ENCODE results near the gene TOR3A. TPM values are rescaled to one million over a fixed set of nuclear protein-coding genes. Genes with fewer than 3 reads are reported as not detected.

Gene TOR3A
- total RNA-seq, 1 donor from 2014 or later: 25.1 TPM

DNA sequence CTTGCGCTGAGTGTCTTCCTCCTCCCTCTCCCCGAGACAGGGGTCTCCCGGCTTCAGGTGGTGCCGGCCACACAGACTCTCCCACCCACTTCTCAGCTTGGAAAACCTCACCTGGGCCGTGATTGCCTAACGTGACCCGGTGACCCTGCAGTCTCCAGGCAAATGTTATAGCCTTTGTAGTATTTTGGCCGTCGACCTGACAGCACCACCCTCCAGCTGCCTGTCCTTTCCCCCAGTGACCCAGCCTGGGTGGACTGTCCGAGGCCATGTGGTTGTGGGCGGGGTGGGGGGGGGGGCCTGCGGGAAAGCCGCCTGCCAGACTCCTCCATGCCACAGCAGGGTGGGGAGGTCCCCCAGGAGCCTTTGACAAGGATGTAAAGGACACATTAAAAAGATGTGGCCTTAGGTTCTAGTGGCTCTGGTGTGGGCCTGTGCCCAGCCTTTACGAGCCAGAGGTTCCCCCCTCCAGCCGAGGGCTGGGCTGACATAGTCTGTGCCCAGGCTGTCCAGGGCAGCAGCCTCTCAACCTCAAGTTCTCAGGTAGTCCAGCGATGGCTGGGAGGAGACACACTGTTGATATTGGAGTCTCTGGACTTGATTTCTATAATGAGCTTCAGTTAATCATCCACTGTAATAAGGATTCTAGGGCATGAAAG, 8.1 kb downstream of the TOR3A start:
- H3K36me3 Mint-ChIP-seq (ENCODE audit: low read depth): peaks cover 10% of the 10 kb centered on the region
- TF ChIP-seq, protein P1, sequence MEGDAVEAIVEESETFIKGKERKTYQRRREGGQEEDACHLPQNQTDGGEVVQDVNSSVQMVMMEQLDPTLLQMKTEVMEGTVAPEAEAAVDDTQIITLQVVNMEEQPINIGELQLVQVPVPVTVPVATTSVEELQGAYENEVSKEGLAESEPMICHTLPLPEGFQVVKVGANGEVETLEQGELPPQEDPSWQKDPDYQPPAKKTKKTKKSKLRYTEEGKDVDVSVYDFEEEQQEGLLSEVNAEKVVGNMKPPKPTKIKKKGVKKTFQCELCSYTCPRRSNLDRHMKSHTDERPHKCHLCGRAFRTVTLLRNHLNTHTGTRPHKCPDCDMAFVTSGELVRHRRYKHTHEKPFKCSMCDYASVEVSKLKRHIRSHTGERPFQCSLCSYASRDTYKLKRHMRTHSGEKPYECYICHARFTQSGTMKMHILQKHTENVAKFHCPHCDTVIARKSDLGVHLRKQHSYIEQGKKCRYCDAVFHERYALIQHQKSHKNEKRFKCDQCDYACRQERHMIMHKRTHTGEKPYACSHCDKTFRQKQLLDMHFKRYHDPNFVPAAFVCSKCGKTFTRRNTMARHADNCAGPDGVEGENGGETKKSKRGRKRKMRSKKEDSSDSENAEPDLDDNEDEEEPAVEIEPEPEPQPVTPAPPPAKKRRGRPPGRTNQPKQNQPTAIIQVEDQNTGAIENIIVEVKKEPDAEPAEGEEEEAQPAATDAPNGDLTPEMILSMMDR (conservative IDR thresholded peaks at IDR 0.05): no peak
- no peak overlapping the region for H3K4me3 Mint-ChIP-seq

GRCh38 chr1:179090522-179090921, 8.7 kb downstream of the TOR3A start:
- TF ChIP-seq, protein P1 (conservative IDR thresholded peaks at IDR 0.05): no peak
- H3K27ac Mint-ChIP-seq (ENCODE audit: unreplicated experiment): no peak overlapping the region
- no peak overlapping the region for H3K4me3 Mint-ChIP-seq
- peaks cover 11% of the 10 kb centered on the region for H3K36me3 Mint-ChIP-seq (ENCODE audit: low read depth)
- no peaks in the 10 kb centered on the region for H3K4me1 Mint-ChIP-seq
- no peaks in the 10 kb centered on the region for H3K27me3 Mint-ChIP-seq (ENCODE audit: low read depth)
- no peaks in the 10 kb centered on the region for H3K9me3 Mint-ChIP-seq
- DNase-seq (ENCODE audit: low read depth, low spot score): no peak

More for the DNA sequence above, 8.1 kb downstream of the TOR3A start:
- H3K27ac Mint-ChIP-seq (ENCODE audit: unreplicated experiment): no peak overlapping the region
- no peaks in the 10 kb centered on the region for H3K4me1 Mint-ChIP-seq
- H3K9me3 Mint-ChIP-seq: no peaks in the 10 kb centered on the region
- no peaks in the 10 kb centered on the region for H3K27me3 Mint-ChIP-seq (ENCODE audit: low read depth)
- DNase-seq (ENCODE audit: low read depth, low spot score): no peak

DNA sequence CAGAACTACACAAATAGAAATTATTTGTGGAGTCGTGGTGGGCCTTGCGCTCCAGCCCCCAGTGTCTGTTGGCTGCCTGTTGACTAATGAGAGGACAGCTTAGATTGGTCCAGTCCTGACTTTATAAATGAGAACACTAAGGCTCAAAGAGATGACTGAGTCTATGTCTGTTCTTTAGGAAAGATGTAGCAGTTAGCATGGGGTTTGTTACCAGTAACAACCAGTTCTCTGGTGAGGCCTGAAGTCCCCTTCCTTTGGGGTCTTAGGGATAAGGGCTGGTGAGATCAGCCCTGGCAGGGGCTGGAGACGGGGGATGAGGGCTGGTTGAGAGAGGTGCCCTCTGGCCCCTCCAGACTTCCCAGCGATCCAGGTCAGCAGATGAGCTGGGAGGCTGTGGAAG, 9.1 kb downstream of the TOR3A start:
- no peak overlapping the region for H3K4me3 Mint-ChIP-seq
- no peaks in the 10 kb centered on the region for H3K9me3 Mint-ChIP-seq
- no peaks in the 10 kb centered on the region for H3K4me1 Mint-ChIP-seq
- TF ChIP-seq, protein P1 (conservative IDR thresholded peaks at IDR 0.05): no peak
- H3K27ac Mint-ChIP-seq (ENCODE audit: unreplicated experiment): no peak overlapping the region
- no peak for DNase-seq (ENCODE audit: low read depth, low spot score)
- peaks cover 15% of the 10 kb centered on the region for H3K36me3 Mint-ChIP-seq (ENCODE audit: low read depth)
- no peaks in the 10 kb centered on the region for H3K27me3 Mint-ChIP-seq (ENCODE audit: low read depth)

- Mint-ChIP-seq H3K27ac (ENCODE audit: unreplicated experiment) (no peak overlapping the region), H3K9me3 (no peaks in the 10 kb centered on the region), H3K36me3 (ENCODE audit: low read depth) (peaks cover 17% of the 10 kb centered on the region), H3K4me1 (no peaks in the 10 kb centered on the region), H3K27me3 (ENCODE audit: low read depth) (no peaks in the 10 kb centered on the region), H3K4me3 (no peak overlapping the region)
- TF ChIP-seq, protein P1 (conservative IDR thresholded peaks at IDR 0.05): no peak
- DNase-seq (ENCODE audit: low read depth, low spot score): no peak
These were observed 9.9 kb downstream of the TOR3A start for GRCh38 chr1:179091691-179092165.

DNA sequence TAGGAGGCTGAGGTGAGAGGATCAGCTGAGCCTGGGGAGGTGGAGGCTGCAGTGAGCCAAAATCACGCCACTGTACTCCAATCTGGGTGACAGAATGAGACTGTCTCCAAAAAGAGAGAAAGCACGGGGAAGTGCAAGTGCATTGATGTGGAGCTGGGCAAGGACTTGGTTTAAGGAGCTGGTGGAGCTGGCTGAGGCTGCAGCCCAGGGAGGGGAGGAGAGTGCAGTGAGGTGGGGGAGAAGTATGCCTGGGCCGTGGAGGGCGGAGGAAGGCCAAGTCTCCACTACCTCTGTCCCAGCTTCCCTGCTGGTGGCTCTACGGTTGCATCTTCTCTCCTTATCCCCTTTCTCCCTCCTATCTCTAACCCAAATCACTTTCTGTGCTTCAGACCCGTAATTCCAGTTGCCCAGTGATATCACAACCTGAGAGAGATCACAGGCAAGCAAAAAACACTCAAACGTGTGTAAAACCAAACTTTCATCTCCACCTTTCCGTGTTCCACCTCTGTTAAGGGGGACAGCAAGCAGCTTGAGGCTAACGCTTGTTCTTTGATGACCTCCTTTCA, 11.1 kb downstream of the TOR3A start:
- Mint-ChIP-seq H3K27me3 (ENCODE audit: low read depth) (no peaks in the 10 kb centered on the region), H3K4me3 (no peak overlapping the region), H3K9me3 (no peaks in the 10 kb centered on the region), H3K4me1 (no peaks in the 10 kb centered on the region), H3K27ac (ENCODE audit: unreplicated experiment) (no peak overlapping the region), H3K36me3 (ENCODE audit: low read depth) (peaks cover 17% of the 10 kb centered on the region)
- TF ChIP-seq, protein P1 (conservative IDR thresholded peaks at IDR 0.05): no peak
- no peak for DNase-seq (ENCODE audit: low read depth, low spot score)

Data from neural crest cell (in vitro differentiated cells).